GM19035 (cell line): Measurements from ENCODE around the gene SNTB2.

Experiments used
- ATAC-seq: cut with Tn5 transposase; IDR thresholded peaks from one replicate; pipeline ENCODE4 v1.9.1; 2021; ENCODE audit not compliant: unreplicated experiment

SNTB2 gene

DNA sequence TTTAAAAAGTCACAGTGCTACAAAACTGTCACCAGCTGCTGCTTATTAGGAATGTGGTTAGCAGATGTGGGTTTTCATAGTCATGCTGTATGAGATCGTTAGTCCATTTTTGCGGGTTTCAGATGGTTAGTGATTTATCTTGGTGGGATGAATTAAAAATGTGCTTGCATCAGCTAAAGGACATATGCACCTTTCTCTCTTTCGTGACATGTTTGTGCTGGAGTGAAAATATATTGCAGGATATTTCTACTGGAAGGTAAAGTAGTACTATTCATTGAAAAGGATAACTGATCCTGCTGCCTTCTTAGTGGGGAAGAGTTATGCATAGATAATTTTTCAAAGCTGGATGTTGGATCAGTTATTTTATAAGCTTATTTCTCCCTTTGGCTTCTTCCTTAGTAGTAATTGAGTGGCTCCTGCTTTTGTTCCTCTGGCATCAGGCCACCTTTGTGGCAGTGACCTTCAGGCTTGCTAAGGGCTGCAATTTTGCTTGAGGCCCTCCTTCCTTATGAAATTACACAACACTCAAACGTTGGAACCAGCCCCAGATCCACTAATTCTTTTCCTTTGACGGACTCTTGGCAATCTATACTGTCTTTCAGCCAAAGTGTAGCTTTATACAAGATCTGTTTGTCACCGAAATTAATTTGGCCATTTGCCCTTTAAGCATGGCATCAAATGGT lies 7.5 kb upstream of the SNTB2 start:
- ATAC-seq: no peak

DNA sequence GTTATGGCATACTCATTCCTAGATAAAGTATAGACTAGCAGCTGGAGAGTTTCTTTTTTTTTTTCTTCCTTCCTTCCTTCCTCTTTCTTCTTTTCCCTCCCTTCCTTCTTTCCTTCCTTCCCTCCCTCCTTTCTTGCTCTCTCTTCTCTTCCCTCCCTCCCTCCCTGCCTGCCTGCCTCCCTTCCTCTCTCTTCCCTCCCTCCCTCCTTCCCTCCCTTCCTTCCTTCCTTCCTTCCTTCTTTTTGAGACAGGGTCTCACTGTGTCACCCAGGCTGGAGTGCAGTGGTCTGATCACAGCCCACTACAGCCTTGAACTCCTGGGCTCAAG lies 7.0 kb upstream of the SNTB2 start:
- ATAC-seq: no peak

DNA sequence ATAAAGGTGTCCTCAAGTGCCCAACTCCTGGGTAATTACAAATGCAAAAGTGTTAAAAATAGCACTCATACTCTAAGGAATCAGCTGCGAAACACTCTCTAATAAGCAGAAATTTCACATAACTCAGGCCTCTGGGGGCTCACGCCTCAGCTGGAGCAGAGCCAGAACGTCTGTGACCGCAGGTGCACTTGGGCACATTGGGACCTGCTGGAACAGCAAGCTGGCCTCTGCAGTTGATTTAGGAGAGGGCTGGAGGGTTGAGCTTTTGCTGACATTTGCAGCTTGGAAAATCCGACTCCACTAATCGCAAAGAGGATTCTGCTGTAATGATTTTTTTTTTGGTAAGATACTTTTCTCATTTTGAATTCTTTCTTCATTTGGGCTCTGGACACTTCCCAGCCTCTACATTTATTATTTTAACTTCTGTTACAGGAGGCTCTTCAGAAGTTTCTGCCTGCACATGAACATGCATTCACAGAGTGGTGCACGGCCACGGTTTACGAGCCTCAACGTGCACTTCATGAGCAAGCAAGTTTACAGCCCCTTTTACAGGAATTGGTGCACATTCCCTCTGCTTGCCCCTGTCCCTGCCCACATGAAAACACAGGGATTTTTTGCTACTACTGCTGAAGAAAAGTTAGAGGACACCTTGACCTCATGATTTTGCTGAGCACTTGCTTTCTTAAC lies 4.1 kb upstream of the SNTB2 start:
- no peak for ATAC-seq

DNA sequence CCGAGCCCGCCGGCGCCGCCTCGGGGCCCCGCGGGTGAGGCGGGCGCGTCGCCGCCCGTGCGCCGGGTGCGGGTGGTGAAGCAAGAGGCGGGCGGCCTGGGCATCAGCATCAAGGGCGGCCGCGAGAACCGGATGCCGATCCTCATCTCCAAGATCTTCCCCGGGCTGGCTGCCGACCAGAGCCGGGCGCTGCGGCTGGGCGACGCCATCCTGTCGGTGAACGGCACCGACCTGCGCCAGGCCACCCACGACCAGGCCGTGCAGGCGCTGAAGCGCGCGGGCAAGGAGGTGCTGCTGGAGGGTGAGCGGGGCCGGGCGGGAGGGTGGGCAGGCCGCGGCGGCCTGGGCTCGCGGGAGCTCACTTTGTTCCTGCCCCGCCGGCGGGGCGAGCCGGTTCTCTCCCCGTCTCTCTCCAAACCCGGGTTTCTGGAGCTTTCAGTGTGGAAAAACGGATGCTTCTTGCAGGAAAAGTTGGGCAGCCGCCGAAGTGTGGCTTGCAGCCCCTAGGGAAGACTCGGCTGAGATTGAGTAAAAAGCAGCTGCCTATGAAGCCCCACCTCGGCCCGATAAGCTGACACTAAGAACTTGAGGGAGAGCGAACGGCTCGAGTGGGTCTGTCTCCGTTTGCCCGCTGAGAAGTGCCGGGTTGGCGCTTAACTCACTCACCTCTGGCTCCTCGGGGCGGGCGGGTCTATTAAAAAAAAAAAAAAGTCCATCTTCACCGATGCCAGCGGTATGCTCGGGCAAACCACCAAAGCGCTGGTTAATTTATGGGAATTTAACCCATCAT lies 677 bp downstream of the SNTB2 start:
- ATAC-seq: peak; percentile 28

DNA sequence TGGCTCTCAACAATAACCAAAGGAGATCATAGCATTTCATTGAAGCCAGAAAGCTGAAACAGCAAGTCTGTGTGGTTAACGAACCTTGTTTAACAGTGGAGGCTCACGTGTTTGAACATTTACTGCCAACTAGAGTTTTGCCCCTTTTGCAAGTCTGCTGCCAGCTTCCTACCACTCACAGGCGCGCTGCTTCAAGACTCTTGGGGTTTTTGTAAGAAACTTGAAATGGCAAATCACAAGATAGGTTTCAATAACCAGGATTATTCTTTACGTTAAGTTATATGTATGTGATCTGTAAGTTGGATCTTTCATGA lies 1.2 kb downstream of the SNTB2 start:
- ATAC-seq: no peak

DNA sequence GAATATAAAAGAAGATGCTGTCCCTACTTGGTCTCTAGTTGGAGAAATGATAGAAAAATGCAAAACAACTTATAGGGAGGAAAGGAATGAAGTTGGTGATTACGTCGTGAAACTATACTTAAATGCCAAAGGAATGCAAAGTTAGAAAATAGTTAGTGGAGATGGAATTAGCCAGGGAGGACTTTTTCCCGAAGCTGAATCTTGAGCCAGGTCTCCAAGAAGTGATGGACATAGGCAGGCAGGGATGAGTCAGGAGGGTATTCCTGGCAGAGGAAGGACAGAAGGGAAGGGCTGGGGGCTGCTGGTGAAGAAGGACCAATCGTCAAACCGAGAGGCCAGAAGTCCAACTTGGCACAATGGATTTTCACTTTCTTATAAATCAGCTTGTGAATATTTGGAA lies 1.8 kb downstream of the SNTB2 start:
- ATAC-seq: no peak

DNA sequence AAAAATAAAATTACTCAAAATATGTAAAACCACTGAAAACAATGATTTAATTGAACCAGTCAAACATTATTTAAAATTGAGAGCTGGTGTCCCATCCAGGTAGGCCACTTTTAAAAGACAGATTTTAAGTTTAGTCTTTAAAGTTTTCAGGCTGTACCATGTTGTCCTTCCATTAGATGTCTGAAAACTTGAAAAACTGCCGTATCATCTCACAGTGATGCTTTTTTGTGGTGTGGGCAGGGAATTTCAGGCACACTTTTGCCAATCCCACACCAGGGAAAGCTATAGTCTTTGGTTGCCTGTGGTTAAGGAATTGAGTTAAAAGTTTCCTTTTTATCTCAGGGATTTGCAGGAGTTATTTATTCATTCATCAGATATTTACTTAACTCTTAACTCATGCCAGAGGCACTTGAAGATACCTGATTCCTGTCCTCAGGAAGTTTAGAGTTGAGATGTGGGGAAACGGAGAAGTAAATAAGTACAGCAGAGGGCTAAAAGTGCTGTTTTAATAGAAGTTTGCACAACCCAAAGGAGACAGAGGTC lies 3.2 kb downstream of the SNTB2 start:
- no peak for ATAC-seq

DNA sequence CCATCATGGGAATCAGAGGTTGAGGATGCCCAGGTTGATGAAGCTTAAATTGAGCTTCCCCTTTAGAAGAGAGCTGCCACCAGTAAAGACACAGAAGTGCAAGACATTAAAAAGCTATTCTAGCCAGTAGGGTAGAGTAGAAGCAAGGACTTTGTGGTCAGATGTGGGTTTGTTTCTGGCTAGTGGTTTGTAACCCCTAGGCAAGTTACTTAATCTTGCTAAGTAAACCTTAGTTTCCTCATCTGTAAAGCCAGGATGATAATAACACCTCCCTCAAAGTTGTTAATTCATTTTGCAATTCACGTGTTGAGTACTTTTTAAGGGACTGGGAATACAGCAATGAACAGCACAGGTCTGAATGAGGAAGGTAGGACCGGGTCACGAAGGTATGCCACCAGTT lies 3.6 kb downstream of the SNTB2 start:
- ATAC-seq: no peak

DNA sequence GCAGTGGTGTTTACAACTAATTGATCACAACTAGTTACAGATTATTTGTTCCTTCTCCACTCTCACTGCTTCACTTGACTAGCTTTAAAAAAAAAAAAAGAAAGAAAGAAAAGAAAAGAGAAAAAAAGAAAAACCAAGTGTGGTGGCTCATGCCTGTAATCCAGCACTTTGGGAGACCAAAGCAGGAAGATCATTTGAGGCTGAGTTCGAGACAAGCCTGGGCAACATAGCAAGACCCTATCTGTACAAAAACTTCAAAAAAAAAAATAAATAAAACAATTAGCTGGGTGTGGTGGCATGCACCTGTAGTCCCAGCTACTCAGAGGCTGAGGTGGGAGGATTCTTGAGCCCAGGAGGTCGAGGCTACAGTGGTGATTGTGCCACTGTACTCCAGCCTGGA lies 4.2 kb downstream of the SNTB2 start:
- no peak for ATAC-seq

DNA sequence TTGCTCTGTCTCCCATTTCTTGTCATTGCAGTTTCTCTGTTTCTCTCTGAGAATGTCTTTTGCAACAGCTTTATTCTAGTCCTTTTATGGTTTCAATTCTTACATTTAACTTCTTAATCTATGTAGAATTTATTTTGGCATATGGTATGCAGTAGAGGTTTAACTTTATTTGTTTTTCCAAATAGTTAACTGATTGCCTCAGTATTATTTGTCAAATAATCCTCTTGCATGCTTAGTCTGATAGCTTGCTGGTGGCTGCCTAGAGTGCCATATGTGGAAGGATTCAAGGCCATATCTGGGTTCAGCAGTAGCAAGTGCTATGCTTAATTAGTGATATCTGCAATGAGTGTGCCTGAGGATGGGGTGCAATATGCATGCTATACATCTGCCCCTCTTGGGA lies 6.9 kb downstream of the SNTB2 start:
- no peak for ATAC-seq

DNA sequence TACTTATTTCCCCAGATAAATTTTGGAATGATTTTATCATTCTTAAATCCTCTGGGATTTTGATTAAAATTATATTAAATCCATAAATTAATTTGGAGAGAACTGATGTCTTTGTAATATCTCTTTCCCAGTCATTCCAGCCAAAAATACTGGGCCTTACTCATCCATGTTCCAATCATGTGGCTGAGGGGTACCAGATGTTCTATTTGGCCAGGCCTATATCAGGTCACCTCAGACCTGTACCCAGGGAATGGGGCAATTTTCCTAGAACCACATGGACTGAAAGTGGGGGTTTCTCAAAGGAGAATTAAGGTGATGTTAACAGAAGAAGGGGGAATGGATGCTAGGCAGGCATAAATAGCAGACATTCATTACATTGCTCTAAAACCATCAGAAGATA lies 7.5 kb downstream of the SNTB2 start:
- no peak for ATAC-seq

DNA sequence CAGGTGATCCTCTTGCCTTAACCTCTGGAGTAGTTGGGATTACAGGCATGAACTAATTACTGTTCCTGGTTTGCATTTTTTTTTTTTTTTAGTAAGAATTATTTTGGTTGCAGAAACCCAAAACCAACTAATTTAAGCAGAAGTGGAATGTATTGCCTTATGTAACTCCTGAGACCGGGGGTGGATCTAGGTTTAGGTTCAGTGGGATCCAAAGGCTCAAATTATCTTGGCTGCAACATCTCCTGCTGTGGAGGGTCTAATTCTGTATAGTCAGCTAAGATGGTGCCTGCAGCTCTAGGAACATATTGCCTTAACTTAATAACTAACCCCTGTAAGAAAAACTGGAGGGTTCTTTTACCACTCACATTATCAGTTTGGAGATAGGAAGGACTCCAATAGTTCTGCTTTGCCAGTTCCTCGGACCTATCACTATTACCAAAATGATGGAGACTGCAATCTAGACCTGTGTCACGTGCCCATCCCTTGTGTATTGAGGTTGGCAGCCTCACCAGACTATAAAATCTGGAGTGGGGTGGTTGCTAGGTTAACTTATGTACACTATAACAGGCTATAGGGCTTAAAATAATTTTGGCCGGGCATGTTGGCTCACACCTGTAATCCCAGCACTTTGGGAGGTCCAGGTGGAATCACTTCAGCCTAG lies 8.5 kb downstream of the SNTB2 start:
- ATAC-seq: no peak

DNA sequence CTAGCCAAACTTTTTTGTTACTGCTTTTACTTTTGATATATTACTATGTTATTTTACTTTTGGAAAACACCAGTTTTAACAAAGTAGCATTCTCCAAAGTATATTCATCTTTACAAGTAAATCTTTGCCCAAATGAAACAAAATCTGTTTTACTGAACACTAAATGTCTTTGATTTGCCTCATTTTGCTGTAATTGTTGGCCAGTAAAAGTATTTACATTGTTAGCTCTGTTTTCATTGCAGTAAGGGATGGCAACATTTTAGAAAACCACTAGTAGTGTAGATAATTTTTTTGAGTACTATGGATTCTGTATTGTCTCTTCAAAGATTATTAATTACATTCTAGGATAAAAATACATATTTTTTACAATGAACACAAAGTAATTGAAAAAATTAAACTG lies 10.6 kb downstream of the SNTB2 start:
- ATAC-seq: no peak

DNA sequence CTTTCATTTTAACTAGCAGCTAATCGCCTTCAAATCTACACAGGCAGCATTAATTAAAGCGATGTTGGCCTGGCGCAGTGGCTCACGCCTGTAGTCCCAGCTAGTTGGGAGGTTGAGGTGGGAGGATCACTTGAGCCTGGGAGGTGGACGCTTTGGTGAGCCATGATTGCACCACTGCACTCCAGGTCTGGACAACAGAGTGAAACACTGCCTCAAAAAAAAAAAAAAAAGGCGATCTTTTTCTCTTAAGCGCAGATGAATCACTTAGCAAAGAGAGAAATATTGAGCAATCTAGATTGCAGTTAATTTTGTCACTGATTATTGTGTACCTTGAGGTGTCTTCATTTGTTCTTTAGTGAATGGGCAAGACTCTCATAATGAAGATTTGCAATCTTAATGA lies 12.4 kb downstream of the SNTB2 start:
- no peak for ATAC-seq

DNA sequence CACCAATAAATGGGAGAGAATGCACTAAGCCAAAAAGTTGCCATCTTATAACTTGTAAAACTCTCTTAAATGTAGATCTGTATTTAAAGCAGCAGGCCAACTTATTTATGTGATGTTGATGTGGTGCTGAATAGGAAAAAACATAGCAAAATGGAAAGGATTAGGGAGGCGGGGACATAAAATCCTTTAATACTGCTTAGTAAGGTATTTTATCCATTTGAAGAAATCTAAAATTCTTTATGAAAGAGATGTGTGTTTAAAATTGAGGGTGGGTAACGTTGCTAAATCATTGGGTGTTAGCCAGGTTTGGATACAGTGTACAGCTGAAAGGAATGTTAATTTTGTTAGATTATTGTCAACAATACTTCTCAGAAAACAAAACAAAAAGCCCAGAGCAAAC lies 14.3 kb downstream of the SNTB2 start:
- no peak for ATAC-seq

DNA sequence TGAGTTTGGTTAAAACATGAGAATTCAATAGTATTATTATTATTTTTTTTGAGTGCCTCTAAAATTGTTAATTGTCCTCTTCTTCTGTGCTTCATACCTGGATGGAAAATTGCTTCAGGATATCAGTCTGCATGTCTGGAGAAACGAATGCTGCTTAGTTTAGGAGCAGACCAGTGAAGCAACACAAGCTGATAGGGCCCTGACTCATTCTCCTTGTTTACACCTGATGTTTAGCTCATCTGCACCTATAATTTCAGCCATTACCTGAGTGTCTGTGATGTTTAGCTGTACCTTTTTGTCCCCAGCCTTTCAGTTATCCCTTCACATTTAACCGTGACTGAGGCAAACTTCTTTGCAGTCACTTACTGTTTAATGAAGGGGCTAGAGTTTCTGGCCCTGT lies 14.8 kb downstream of the SNTB2 start:
- ATAC-seq: no peak

DNA sequence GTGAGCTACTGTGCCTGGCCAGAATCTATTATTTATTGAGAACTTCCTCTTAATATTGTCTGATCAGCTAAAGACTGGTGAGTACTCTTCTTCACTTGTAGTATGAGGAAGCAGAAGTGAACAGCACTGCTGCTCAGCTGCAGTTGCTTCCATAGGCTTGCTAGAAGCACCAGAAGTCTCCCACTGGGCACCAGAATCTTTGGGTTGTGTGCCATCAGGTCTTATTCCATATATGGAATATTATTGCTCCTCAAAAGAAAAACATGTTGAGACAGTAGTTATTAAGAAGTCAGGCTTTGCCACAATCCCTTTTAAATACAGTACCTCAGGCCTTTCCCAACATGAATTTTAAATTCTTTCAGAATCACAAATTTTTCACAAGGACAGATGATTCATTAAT lies 17.2 kb downstream of the SNTB2 start:
- ATAC-seq: no peak

DNA sequence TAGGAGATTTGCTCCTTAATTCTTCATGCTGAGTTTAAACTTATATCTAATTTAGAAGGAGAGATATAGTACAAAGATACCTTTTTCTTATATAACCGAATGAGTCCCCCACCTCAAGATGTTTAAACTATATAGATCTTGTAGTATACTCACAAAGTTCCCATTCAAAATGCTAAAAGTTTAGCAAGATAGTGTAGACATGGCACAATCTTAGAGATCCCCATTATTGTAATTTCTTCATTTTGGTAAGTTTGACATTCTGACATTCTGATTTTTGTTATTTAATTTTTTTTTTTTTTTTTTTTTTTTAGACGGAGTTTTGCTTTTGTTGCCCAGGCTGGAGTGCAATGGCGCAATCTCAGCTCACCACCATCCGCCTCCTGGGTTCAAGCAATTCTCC lies 22.8 kb downstream of the SNTB2 start:
- no peak for ATAC-seq

DNA sequence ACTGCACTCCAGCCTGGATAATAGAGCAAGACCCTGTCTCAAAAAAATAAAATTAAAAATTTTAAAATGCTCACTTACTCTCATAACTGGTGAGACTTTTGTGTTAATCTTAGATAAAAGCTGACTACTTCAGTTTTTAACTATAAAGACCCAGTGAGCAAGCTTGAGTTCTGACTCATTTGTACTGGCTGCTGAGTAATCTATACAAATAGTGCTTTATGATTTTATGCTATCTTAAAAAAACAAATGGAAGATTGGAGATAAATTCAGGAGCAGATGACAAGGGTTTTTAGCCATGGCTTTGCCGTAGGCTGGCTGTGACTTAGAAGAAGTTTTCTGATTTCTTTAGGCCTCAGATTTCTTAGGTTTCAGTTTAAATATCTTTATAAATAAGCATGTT lies 30.5 kb downstream of the SNTB2 start:
- no peak for ATAC-seq

DNA sequence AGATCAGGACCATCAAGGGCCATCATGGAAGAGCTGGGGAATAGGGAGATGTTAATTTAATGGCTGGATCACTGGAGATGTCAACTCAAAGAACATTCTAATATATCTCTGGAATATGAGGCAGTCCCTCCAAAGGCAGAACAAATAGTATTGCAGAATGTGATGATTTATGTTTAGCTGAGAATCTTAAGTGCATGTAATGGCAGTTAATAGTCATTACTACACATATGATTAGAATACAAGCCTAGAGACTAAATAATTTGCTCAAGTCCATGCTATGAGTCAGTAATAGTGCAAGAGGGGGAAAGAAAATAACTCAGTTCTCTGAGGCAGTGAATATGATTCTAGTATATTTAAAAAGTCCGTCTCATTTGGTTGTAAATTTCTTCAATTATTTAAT lies 32.3 kb downstream of the SNTB2 start:
- ATAC-seq: no peak

DNA sequence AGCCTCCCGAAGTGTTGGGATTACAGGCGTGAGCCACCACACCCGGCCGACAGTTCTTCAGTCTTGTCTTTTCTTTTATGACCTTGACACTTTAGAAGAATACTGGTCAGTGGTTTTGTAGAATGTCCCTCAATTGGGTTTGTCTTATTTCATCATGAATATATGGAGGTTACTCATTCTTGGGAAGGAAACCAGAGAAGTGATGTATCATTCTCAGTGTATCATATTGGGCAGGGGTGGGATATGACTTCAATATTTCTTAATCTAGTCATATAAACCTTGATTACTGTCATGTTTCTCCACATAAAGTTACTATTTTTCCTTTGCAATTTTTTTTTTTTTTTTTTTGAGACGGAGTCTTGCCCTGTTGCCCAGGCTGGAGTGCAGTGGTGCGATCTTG lies 36.9 kb downstream of the SNTB2 start:
- no peak for ATAC-seq

DNA sequence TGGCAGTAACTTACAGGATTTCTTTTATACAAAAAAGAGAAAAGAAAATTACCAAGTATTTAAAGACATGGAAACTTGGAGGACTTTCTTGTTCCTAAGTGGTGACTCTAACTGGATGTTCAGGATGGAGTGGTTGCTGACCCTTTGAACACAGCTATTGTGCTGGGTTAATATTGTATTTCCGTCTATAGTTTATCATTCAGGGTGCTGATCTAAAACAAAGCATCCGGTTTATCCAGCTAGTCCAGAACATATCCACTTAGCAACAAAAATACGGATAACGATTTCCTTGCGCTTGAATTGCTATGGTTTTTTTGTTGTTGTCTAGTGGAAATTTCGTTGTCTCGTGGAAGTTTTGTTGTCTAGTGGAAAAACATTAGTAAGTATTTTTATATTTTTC lies 38.2 kb downstream of the SNTB2 start:
- ATAC-seq: no peak
